ENCODE results near the gene KRTAP1-4.

DNA sequence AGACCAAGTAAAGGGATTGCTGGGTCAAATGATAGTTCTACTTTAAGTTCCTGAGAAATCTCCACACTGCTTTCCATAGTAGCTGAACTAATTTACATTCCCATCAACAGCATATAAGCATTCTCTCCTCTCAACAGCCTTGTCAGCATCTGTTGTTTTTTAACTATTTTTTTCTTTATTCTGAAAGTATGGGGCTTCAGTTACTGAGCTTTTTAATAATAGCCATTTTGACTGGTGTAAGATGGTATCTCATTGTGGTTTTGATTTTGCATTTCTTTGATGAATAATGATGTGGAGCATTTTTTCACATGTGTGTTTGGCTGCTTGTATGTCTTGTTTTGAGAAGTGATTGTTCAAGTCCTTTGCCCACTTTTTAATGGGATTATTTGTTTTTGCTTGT lies 22.6 kb upstream of the KRTAP1-4 start:
- TF ChIP-seq EZH2 (IDR thresholded peaks at IDR 0.05; ENCODE audit: low read length, unreplicated experiment) = no peak
- TF ChIP-seq, protein P1, sequence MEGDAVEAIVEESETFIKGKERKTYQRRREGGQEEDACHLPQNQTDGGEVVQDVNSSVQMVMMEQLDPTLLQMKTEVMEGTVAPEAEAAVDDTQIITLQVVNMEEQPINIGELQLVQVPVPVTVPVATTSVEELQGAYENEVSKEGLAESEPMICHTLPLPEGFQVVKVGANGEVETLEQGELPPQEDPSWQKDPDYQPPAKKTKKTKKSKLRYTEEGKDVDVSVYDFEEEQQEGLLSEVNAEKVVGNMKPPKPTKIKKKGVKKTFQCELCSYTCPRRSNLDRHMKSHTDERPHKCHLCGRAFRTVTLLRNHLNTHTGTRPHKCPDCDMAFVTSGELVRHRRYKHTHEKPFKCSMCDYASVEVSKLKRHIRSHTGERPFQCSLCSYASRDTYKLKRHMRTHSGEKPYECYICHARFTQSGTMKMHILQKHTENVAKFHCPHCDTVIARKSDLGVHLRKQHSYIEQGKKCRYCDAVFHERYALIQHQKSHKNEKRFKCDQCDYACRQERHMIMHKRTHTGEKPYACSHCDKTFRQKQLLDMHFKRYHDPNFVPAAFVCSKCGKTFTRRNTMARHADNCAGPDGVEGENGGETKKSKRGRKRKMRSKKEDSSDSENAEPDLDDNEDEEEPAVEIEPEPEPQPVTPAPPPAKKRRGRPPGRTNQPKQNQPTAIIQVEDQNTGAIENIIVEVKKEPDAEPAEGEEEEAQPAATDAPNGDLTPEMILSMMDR (conservative IDR thresholded peaks at IDR 0.05; ENCODE audit: low read depth, low read length) = no peak
